Hepatic stellate cell (primary cell): Measurements from ENCODE around the gene MAFG.

Source experiments
- DNase-seq: peaks from one replicate; pipeline ENCODE4 v3.0.0; 2011; ENCODE audit warnings: low spot score

The MAFG gene

GRCh38 chr17:81927653-81928543 lies at the start of gene MAFG:
TSS of gene MAFG (minus strand) at chr17:81927735. CDS start at chr17:81923185, 4,550 bp downstream.
- DNase-seq: peak; percentile 98

- DNase-seq: no peak
These were observed 49.0 kb upstream of the MAFG start for GRCh38 chr17:81976332-81977210.

GRCh38 chr17:81973432-81973831 lies 45.9 kb upstream of the MAFG start:
- no peak for DNase-seq

GRCh38 chr17:81968850-81969812 lies 41.6 kb upstream of the MAFG start:
- no peak for DNase-seq

GRCh38 chr17:81968396-81968745 lies 40.8 kb upstream of the MAFG start:
- DNase-seq: no peak

GRCh38 chr17:81967533-81968395 lies 40.2 kb upstream of the MAFG start:
- peak; percentile 67 for DNase-seq

- DNase-seq: no peak
These were observed 39.7 kb upstream of the MAFG start for GRCh38 chr17:81967244-81967532.

GRCh38 chr17:81966343-81967243 lies 39.1 kb upstream of the MAFG start:
- no peak for DNase-seq

GRCh38 chr17:81964081-81964849 lies 36.7 kb upstream of the MAFG start:
- DNase-seq: no peak

- DNase-seq: no peak
These were observed 35.2 kb upstream of the MAFG start for GRCh38 chr17:81962499-81963441.

GRCh38 chr17:81961521-81962498 lies 34.3 kb upstream of the MAFG start:
- DNase-seq: no peak

GRCh38 chr17:81961087-81961511 lies 33.6 kb upstream of the MAFG start, which contains the start of gene NOTUM:
TSS of gene NOTUM (minus strand) at chr17:81961187. CDS start at chr17:81960909, 278 bp downstream.
- peak; percentile 59 for DNase-seq

- no peak for DNase-seq
These were observed 32.8 kb upstream of the MAFG start for GRCh38 chr17:81960130-81960958.

- peak; percentile 74 for DNase-seq
These were observed 32.0 kb upstream of the MAFG start for GRCh38 chr17:81959362-81960129.
